T-helper 1 cell treated with Interleukin-12 subunit alpha and Interleukin-12 subunit beta and Interleukin-4 antibody, amounts not matched to agents 30 ng/mL and 1 ng/mL, for 36 hours (primary cell): ENCODE data around the gene MAGEB5. TPM values are rescaled to one million over a fixed set of nuclear protein-coding genes. Genes with fewer than 3 reads are reported as not detected.
"Not testable (repeated sequence)": the region's sequence is repeated elsewhere in the genome, so short reads cannot be mapped to it uniquely, and the experiment has no call there.

Experiments used
- intact Hi-C: fragments of 100-400 bp; cut with micrococcal nuclease; formaldehyde crosslinking; loops from one replicate; pipeline ENCODE4 v1.15.1; 2024
- total RNA-seq: library from RNA; stranded (reverse); gene quantifications from 2 replicates; pipeline ENCODE4 v1.2.3, GENCODE V29; 2022

The MAGEB5 gene, protein sequence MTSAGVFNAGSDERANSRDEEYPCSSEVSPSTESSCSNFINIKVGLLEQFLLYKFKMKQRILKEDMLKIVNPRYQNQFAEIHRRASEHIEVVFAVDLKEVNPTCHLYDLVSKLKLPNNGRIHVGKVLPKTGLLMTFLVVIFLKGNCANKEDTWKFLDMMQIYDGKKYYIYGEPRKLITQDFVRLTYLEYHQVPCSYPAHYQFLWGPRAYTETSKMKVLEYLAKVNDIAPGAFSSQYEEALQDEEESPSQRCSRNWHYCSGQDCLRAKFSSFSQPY
- not detected in 2 replicates for total RNA-seq

DNA sequence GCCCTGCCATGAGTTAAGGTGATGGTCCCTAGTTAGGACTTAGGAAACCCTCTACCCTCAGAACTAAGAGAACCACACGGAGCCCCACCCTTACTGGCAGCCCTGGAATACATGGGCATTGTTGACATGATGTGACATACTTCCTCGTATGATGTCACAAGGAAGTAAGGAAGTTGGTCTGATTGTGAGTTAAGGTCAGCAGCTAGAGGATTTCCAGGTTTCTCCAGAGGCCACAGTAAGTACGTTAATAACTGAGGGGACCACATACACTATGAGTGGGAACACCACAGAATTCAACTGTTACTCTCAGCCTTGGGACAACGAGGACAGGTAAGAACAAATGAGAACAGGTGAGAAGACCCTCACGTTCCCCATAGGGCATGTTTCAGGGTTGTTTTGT lies at the start of gene MAGEB5:
TSS of gene MAGEB5 (plus strand) at position 301 of the 400 bp plus-strand sequence. CDS start 1,133 bp downstream, outside the sequence.
- intact Hi-C loops, result no loop called here

DNA sequence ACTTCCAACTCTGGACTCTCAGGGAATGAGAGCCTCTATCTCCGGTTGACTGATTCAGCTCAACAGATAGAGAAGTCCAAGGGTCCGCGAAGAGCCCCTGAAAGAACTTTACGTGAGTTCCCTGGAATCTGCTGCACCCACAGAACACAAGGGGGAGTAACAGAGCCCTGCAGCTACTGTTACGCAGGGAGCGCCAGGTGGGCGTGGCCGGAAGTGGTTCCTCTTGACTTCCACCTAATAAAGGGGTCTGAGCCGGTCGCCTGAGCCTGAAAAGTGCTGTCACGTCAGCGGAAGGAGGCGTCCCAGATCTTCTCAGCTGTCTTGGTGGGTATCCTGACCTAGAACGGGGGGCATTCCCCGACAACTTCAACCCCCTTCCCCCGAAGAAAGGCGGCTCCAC lies 23.8 kb upstream of the MAGEB5 start, which contains the start of gene MAGEB6:
TSS of gene MAGEB6 (plus strand) at position 237 of the 400 bp plus-strand sequence. CDS start 1,407 bp downstream, outside the sequence.
- intact Hi-C loops, result no loop called here

DNA sequence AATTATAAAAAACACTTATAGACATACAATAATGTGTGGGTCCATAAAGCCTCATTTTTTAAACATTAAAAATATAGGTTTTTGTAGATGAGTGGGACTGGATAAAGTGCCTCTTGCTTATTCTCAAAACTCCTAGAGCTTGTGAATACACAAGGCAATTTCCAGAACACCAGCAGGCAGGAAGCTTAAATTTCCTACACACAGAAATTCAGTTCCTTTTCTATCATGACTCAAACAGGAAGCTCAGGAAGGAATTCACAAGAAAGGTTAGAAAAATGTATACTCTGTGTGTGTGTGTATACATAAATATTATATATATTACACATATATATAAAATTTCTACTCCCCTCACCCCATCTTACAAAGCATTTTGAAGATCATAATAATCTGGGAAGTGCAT lies 12.4 kb upstream of the MAGEB5 start:
- intact Hi-C loops, result no loop called here

DNA sequence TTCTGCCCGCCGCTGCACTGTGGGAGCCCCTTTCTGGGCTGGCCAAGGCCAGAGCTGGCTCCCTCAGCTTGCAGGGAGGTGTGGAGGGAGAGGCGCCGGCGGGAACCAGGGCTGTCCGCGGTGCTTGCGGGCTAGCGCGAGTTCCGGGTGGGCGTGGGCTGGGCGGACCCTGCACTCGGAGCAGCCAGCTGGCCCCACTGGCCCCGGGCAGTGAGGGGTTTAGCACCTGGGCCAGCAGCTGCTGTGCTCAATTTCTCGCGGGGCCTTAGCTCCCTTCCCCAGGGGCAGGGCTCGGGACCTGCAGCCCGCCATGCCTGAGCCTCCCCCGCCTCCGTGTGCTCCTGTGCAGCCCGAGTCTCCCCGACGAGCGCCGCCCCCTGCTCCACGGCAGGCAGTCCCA lies 11.3 kb upstream of the MAGEB5 start:
- intact Hi-C loops, result not testable (repeated sequence)

DNA sequence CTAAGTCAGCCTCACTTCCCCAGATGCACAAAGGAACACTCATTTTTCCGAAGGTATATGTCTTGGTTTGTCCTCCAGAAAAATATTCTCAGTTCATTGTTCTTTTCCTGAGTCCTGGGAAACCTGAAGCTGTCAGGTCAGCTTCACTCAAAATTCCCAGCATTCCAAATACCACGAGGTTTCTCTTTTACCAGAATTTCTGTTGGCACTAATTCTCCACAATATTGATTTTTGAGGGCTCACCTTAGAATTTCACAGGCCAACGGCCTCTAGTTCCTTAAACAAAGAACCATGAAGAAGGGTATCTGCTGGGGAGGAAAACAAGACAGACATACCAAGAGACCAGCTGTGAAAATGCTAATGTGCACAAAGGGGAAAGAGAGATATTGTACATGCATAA lies 8.0 kb upstream of the MAGEB5 start:
- intact Hi-C loops, result no loop called here

DNA sequence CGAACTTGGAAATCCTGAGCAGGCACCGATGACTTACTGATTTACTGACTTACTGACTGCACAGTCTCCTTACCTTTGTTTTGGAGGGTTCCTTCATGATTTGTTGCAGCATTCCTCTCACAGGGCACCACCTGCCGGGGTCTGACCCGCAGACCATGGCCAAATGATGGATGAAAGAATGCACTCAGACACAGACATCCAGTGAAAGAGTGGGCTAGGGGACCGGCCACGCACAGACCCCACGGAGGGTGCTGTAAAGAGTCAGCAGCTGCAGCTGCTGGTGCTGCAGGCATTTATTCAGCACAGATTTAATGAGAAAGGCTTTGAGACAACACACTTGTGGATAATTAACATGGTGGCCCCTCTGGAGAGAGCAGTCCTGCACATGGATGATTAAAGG lies 3.4 kb downstream of the MAGEB5 start:
- intact Hi-C loops, result no loop called here

DNA sequence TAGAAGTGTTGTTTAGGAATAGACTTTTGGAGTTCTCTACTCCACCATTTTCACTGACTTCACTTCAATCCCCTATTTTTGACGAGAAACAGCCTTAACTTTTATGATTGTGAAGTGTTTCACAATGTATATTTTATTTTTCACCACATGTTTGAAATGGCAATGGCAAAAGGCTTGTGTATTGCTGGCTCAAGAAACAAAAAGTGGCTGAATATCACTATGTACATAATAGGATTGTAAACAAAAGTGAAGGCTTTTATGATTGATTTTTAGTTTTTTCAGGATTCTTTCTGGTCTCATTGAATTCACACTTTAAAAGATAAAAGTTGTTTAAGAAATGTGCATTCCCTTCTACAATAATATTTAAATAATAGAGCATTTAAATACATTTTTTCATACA lies 18.2 kb downstream of the MAGEB5 start:
- intact Hi-C loops, result no loop called here

DNA sequence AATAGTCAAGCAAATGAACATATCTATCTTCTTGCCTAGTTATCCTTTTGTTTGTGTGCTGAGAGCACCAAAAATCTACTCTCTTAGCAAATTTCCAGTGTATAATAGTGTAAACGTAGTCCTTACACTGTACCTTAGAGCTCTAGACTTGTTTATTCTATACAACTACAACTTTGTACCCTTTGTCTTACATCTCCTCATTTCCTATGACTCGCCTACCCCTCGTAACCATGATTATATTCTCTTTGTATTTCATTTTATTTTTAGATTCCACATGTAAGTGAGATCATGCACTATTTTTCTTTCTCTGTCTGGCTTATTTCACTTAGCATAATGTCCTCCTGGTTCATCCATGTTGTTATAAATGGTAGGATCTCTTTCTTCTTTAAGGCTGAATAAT lies 37.6 kb downstream of the MAGEB5 start:
- intact Hi-C loops, result no loop called here

DNA sequence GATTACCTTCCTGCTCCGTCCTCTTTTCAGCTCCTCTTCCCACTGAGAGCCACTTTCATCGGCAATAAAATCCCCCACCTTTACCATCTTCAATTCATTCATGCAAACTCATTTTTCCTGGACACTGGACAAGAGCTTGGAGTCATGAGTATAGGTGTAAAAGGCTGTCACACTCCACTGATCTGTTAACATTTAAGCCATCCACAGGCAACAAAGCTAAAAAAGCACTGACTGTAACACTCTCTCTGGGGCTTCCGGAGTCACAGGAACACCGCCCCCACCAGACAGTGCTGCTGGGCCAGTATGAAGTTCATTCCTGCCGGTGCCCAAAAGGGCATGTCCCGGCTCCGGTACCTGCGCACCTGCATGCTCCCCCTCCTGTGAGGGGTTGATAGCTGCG lies 38.5 kb downstream of the MAGEB5 start:
- intact Hi-C loops, result no loop called here

DNA sequence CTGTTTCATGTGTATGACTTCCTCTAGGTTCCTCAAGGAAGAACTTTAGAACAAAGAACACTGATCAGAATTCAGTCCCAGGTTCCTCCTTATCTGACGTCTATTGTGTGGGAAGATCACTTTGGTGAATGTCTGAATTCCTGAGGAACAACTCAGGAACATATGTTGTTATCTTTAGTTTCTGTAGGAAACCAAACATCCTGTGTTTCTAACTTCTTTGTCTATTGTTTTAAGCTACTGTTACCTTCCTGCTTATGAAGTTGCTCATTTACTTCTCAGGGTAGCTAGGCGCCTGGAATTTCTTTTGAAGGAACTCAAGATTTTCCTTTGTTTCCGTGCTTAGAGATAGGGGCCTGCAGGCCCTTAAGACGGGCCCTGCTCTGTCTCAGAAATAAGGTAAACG lies 46.2 kb downstream of the MAGEB5 start:
- intact Hi-C loops, result no loop called here

Other genes with a start within 250 kb of the MAGEB5 start
- gene MAGEB18, start 77.8 kb upstream of the MAGEB5 start, total RNA-seq, result not detected in 2 replicates
- gene MAGEB6B, start 55.6 kb upstream of the MAGEB5 start, total RNA-seq, result not detected in 2 replicates
- gene MAGEB6, start 23.7 kb upstream of the MAGEB5 start, total RNA-seq, result not detected in 2 replicates